Measurements from ENCODE around the gene ADGRG6.
A peak's percentile ranks its signal among the peaks of the same experiment; 100 is the strongest.
"Not testable (repeated sequence)": the region's sequence is repeated elsewhere in the genome, so short reads cannot be mapped to it uniquely, and the experiment has no call there.

The ADGRG6 gene

DNA sequence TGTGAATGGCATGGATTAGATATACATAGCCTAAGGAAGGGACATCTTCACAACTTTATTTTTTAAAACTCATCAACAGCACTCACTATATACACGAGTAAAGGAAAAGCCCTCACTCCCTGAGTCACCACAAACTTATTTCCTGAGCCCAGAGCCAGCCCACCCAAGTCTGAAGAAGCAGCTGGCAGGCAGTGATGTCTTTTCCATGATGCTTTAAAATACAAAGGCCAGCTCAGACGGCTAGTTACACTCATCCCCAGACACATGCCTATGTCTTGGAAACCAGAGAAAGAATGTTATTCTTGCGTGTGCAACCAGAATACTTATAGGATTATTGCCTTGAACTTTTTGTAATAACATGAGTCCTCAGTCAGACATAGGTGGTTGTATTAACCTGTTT is 114.4 kb downstream of the ADGRG6 start:
- peak; percentile 88 for DNase-seq

DNA sequence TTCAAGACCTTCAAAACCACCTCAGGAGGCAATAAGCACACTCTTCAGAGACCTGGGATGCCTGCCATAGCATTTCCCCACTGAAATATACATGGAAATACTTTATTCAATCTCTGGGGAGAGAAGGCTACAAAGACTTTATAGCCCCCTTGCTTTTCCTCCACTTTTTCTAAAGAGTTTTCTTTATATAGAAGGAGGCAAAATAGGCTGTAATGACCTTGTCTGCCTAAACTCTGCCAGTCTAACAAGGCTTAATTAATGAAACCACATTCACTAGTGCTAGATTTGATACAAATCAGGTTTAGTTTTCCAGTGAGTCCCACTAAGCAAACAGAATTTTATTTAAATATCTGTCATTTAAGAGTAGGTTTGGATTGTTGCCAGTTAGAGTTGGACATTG is 114.9 kb downstream of the ADGRG6 start:
- DNase-seq: no peak

DNA sequence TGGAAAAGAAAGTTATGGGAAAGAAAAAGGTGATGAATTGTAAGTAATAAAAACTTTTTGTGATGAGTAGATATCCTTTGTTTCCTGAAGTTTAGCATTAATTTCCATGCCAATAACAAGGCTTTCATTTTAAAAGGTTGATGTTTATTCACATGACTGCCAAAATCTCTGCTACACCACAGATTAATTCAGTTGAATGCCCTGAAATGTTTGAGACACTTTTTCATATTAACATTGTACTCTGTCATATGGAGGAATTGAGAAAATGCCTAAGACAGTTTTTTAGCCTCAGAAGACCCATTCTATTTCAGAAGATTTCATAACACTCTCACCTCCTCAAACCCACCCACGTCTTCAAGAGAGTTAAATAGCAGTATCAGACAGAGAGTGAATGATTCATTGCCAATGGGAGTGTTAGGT is 115.5 kb downstream of the ADGRG6 start:
- DNase-seq: no peak

DNA sequence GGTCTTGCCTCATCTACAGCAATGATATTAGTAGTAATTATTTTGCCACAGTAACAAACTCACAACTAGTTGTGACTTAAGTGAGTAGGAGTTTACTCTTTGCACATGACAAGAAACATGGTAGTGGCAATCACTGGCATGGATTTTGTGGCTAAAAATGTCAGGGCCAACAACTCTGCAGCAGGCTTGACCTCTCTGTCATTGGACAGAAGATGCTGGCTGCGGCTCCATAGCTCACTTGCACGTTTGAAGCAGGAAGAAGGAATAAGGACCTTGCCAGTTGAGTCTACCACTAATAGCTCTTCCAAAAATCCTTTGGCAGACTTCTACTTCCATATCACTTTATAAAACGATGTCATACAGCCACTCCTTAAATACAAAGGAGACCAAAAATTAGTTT is 117.3 kb downstream of the ADGRG6 start:
- no peak for DNase-seq

DNA sequence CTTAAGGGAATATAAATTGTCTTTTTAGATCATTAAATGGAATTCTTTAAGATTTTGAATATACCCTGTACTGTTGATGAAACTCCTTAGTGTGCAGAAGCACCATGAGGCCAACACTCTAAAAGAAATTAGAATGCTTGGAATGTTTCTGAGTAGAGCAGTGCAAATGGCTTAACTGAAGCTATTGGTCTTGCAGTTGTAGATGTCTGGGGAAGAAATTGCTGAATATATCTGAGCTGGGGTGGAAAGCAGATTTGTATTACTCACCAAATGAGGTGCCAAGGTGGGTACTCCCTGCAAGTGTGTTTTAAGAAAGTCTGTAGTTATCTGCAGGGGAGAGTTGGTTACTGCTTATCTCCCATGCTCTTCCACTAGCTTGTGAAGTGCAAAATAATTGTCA is 119.0 kb downstream of the ADGRG6 start:
- DNase-seq: no peak

DNA sequence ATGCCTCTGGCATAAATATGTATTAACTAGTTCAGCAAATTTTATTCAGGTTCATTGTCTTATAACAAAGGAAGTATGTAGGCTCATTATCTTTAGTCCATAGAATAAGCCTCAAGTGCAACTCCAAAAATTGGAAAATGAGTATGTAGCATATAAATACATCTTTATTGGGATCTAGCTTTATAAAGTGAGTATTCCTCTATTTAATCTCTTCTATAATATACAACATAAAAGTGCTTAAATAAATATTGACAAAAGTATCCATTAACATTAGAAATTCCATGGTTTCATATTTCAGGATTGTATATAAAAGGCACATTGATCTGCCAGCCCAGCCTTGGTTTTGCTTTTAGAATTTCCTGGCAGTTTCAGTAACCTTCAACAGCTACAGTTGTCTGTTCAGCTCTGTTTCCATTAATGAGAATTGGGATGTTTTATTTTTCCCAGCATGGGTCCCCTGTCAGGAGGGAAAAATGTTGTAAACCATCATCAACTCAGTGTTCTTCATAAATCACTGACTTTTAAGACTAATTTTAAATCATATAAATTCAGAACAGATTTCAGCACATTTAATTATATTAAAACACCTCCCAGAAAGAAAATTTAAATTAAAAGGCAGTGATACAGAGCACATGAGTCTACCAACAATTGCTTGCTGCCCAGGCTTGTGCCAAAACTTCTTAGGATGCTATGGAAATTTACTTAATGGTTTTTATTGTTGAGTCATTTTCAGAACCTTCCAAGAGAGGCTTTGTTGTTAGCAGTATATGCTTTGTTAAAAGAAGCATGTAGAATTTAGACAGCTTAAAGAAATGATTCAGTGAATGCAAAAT is 119.7 kb downstream of the ADGRG6 start:
- no peak for DNase-seq

DNA sequence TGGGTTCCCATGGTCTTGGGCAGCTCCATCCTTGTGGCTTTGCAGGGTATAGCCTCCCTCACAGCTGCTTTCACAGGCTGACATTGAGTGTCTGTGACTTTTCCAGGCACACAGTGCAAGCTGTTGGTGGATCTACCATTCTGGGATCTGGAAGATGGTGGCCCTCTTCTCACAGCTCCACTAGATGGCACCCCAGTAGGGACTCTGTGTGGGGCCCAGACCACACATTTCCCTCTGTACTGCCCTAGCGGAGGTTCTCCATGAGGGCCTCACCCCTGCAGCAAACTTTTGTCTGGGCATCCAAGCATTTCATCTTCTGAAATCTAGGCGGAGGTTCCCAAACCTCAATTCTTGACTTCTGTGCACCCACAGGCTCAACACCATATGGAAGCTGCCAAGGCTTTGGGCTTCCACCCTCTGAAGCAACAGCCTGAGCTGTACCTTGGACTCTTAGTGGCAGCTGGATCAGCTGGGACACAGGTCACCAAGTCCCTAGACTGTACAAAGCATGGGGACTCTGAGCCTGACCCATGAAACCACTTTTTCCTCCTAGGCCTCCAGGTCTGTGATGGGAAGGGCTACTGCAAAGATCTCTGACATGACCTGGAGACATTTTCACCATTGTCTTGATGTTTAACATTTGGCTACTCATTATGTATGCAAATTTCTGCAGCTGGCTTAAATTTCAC is 124.8 kb downstream of the ADGRG6 start:
- not testable (repeated sequence) for DNase-seq

DNA sequence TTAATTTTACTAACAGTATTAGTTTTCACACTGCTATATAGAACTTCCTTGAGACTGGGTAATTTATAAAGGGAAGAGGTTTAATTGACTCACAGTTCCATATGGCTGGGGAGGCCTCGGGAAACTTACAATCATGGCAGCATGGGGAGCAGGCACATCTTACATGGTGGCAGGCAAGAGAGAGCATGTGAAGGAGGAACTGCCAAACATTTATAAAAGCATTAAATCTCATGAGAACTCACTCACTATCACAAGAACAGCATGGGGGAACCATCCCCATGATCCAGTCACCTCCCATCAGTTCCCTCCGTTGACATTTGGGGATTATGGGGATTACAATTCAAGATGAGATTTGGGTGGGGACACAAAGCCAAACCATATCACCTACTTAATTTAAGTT is 126.7 kb downstream of the ADGRG6 start:
- not testable (repeated sequence) for DNase-seq

DNA sequence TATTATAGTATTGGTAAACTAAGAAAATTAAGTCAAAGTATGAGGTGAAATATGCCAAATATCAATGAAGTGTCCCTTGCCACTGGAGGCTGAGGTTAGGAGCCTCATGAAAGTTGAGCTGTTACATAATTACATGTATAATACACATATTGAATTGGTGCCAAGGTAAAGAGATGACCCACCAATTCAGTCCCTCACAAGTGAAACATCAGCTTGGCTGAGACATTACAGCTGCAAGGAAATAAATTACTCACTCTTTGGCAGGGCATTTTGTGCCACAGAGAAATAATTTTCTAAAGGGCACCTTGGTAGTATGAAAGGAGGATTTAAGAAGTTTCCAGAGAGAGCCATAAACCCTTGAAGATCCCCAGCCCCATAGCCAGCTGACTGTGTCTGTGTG is 127.4 kb downstream of the ADGRG6 start:
- no peak for DNase-seq

DNA sequence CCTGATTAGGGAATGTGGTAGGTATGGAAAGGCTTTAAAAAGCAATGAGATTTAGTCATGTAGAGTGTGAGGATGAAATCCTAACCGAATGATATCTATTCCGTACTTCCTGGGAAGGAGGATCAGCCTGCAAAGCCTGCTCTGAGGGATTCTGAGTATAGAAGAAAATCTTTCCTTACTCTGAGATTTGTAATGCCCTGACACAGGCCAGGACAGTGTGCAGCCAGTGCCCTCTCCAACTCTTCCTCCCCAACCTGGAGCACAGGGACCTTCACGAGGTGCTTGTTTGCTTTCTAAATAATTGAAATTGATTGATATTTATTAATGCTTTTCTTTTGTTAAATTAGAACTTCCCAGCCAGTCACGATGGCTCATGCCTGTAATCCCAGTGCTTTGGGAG is 131.6 kb downstream of the ADGRG6 start:
- DNase-seq: no peak

DNA sequence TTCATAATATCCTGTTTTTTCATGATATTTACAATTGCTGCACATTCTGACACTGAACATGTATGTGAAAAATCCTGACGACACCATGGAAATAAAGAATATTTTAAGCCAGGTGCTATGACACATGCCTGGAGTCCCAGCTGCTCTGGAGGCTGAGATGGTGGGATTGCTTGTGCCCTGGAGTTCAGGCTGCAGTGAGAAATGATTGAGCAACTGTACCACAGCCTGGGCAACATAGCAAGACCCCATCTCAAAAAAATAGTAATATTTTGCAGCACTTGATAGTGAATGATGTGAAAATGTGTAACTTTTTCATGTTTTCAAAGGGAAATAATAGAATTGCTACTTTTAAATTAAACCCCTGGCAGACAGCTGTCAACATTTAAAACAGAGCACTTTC is 137.1 kb downstream of the ADGRG6 start:
- no peak for DNase-seq

DNA sequence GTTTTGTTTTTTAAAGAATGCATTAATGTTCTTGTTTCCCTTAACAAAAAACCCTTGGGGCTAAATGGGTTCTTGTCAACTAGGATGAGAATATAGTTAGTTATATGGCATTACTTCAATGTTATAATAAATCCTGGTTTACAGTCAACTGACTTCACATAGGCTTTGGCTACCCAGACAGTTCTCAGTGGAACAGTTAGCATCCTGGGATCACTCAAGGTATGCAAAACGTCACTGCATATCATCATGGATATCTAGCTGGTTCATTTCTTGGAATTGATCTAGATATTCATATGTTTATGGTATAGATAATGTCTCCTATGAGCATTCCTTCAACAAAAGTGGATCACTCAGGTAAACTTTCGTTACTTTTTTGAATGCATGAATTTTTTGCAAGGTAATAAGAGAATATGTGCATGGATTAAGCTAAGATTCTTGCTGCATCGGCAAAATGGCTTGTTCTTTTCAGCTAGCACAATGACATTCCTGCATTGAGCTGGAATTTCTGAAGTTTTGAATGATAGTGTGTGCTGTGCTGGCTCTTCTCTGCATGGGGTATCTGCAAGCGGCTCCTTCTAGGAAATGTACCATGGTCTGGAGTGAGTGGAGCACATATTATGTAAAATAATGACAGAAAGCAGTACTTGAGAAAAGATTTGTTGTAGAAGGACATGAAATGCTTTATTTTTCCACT is 138.9 kb downstream of the ADGRG6 start:
- no peak for DNase-seq

DNA sequence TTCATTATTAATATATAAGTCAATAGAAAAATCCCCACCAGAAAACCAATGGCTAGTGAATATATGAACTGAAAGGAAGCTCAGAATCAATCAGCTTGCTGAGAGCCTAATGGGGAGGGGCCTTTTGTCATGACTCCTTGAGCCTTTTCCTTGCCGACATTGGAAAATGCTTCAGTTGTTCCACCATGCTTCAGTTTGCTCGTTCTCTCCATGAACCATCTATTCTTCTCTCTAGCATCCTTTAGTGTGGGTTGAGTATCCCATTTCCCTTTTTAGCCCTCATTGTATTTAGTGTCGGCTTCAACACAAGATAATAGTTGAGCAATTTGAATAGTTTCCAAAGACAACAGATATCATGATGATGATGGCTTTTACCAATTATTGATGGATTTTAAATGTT is 139.9 kb downstream of the ADGRG6 start:
- no peak for DNase-seq

DNA sequence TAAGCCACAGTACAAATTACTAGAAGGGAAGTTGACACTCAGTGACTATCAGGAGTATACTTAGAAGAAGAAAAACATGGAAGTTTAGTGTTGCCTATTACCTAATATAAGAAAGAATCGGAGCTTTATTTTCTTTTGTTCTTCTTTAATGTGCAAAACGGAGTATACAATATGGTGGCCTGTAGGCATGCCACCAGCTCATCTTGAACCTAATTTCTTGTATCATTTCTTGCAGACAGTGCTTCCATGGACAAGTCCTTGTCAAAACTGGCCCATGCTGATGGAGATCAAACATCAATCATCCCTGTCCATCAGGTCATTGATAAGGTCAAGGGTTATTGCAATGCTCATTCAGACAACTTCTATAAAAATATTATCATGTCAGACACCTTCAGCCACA is 141.3 kb downstream of the ADGRG6 start:
- no peak for DNase-seq

DNA sequence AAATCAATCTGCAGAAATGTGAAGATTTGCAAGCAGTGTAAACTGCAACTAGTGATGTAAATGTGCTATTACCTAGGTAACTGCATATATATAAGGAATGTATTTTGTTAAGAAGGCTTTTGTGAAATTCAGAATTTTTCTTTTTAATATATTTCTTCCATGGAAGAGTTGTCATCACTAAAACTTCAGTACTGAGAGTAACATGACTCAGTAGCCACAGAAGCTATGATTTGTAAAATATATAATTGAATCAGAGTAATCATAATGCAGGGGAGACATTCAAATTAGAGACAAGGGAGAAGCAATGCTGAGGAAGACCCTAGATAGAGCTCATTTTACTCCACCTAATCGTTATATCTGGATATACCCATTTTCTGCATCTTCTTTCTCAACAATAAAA is 141.7 kb downstream of the ADGRG6 start:
- DNase-seq: no peak

DNA sequence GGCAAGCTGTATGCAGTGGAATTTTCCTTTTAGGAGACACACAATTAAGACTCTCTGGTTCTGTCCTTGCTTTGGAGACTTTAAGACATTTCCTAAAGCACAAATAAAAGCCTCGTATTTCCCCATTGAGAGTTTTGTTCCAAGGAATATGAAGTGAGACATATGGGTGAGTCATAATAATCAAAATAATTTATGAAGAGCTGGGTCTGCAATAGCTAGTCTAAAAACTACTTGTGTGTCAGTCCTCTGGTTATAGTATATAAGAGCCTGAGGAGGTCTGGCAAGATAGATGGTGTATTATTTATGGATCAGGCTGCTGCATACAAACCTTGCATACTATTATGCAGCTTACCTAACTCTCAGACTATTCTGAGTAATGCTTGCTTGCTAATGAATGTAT is 142.6 kb downstream of the ADGRG6 start:
- no peak for DNase-seq

DNA sequence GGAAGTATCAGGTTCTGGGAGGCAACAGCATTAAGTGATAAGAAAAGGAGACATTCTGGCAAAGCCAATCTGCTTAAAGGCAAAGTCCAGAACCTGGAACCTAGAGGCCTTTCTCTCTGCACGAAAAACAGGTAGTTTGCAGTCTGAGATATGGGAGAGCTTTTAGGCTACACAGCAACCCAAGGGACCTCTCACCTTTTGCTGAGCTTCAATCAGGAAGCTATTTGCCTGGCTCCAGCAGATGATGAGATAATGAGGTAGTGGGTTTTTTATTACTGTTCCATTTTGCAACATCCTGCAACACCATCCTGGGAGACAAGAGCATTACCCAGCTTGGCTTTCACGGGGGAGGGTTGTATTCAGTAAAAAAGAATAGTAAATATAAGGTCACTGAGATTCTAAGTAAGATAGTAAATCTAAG is 143.1 kb downstream of the ADGRG6 start:
- peak; percentile 63 for DNase-seq

DNA sequence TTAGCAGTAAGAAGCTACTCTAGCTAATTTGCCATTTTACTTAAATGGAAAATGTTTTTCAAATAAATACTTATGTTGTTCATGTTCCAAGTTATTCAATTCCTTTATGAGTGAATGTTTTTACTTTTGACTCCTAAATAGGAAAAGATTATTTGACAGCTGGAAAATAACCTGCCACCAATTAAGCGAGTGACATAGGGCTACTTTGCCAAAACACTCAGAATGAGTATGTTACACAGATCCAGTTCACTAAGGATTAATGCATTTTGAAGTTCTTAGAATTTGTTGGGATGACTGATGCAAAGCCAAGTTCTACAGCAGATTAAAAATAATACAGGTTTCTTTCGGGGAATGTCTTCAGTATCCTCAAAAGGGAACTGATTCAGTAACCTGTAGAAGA is 144.4 kb downstream of the ADGRG6 start:
- DNase-seq: no peak

DNA sequence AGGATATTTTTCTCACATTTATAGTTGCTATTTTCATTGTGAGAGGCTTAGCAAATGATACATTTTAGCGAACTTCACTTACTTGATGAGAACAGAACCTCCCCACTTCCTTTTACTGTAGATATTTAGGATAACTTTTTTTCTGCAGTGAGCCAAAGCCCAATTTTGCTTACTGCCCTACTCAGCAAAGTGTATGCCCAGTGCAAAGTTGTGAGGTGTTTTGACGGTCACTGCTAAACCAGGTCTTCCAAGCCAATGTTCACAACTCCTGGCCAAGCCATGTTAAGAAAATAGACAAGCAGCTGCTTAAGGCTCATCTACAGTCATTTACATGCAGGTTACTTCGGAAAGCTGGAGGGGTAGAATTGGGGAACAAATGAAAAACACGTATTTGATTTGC is 144.8 kb downstream of the ADGRG6 start:
- DNase-seq: no peak

DNA sequence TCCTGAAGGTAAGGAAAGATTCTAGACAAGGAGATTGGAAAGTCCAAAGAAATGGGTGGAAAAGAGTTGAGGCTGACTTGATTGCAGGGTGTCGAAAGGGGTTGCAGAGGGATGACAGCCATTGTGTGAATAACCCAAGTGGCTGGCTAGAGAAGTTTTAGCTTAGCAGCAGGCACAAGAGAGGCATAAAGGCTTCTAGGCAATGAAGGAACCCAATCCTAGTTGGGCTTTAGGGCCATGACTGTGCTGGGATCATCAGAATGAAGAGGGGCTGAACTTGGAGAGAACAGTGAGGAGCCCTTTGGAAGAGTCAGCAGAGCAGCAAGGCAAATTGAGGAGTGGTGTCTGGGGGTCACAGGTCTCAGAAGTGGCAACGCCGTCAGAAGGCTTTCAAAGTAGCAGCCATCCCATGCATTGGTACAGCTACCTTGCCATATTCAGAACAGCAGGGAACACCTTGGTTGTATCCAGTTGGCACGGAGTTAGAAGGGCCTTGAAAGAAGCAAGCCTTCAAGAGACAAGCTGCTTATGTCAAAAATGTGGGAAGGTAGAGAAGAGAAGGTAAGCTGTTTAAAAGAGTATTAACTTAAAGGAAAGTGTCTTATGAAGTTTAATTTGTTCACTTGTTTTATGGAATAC is 146.4 kb downstream of the ADGRG6 start:
- DNase-seq: no peak

DNA sequence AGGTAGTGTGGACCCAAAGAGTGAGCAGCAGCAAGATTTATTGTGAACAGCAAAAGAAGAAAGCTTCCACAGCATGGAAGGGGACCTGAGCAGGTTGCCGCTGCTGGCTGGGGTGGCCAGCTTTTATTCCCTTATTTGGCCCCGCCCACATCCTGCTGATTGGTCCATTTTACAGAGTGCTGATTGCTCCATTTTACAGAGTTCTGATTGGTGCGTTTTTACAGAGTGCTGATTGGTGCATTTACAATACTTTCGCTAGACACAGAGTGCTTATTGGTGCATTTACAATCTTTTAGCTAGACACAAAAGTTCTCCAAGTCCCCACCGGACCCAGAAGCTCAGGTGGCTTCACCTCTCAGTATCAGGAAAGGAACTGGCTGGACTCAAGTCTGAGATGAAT is 149.0 kb downstream of the ADGRG6 start:
- DNase-seq: not testable (repeated sequence)

DNA sequence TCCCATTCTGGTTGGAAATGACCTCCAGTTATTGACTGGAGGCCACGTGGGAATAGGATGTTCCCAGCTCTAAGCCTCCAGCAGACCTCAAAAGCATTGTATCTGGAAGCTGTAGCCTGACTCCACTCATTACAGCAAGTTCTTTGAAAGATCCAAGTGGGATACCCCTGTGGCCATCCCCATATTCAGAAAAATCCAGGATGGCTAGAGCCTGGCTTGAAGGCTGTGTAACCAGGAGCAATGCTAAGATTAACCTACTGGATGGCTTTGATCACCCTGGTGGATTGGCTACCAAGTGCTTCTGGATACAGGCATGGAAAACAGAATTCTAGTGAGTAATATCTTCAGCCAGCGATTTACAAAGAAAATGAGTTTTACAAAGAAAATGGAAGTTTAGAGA is 151.2 kb downstream of the ADGRG6 start:
- DNase-seq: no peak

DNA sequence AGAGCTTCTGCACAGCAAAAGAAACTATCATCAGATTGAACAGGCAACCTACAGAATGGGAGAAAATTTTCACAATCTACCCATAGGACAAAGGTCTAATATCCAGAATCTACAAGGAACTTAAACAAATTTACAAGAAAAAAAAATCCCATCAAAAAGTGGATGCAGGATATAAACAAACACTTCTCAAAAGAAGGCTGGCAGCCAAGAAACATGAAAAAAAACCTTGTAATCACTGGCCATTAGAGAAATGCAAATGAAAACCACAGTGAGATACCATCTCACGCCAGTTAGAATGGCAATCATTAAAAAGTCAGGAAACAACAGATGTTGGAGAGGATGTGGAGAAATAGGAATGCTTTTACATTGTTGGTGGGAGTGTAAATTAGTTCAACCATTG is 152.4 kb downstream of the ADGRG6 start:
- DNase-seq: not testable (repeated sequence)
